IMR-90 (cell line): ENCODE measurements around the gene FAM20C. TPM values are rescaled to one million over a fixed set of nuclear protein-coding genes. Genes with fewer than 3 reads are reported as not detected.

Experiments
- ATAC-seq: fragments of 200-7000 bp; cut with Tn5 transposase; 2 replicates; pipeline ENCODE4 v1.9.1; 2020; ENCODE audit warnings: low read depth, mild to moderate bottlenecking, moderate library complexity
- BruUV-seq: library from RNA; stranded (reverse); fragments of 400-500 nt; replicated peaks from 2 replicates; lab custom pipeline; 2021; lab: Mats Ljungman, UMichigan
- CTCF ChIA-PET: fragments of 300-600 bp; formaldehyde crosslinking; extraction: SDS; loops from one replicate; lab custom pipeline; 2021; ENCODE audit warnings: antibody characterized with exemption; lab: Yijun Ruan, JAX
- POLR2A ChIA-PET: fragments of 300-600 bp; sonication (Branson Sonifier 250); formaldehyde crosslinking; loops from one replicate; lab custom pipeline; 2022; ENCODE audit warnings: antibody characterized with exemption; ENCODE audit not compliant: unreplicated experiment; lab: Charles Lee
- DNase-seq: peaks from one replicate; pipeline ENCODE4 v3.0.0; 2013
- H2AFZ ChIP-seq: replicated peaks from 2 replicates; pipeline ENCODE3; 2013; ENCODE audit warnings: low read length, mild to moderate bottlenecking; ENCODE audit not compliant: poor library complexity
- H2AK5ac ChIP-seq: 2 replicates; pipeline ENCODE4 v1.6.1; 2013; ENCODE audit warnings: low read depth, low read length, inconsistent platforms
- H2AK9ac ChIP-seq: replicated peaks from 2 replicates; pipeline ENCODE3; 2013; ENCODE audit warnings: mild to moderate bottlenecking, low read depth, low read length, moderate library complexity; ENCODE audit not compliant: poor library complexity
- H2BK120ac ChIP-seq: 2 replicates; pipeline ENCODE4 v1.6.1; 2013; ENCODE audit warnings: low read depth, low read length, inconsistent platforms
- H2BK15ac ChIP-seq: 3 replicates; pipeline ENCODE4 v1.6.1; 2013; ENCODE audit warnings: low read depth, low read length, inconsistent platforms
- H2BK20ac ChIP-seq: 2 replicates; pipeline ENCODE4 v1.6.1; 2013; ENCODE audit warnings: low read depth, mild to moderate bottlenecking, inconsistent platforms, low read length, moderate library complexity
- H2BK5ac ChIP-seq: 2 replicates; pipeline ENCODE4 v1.6.1; 2013; ENCODE audit warnings: mild to moderate bottlenecking, low read depth, low read length, inconsistent platforms; ENCODE audit not compliant: poor library complexity, severe bottlenecking
- H3K14ac ChIP-seq: replicated peaks from 2 replicates; pipeline ENCODE4 v1.6.1; 2013; ENCODE audit warnings: low read depth, low read length, inconsistent platforms
- H3K18ac ChIP-seq: 2 replicates; pipeline ENCODE4 v1.6.1; 2013; ENCODE audit warnings: low read depth, low read length, control low read depth
- H3K23ac ChIP-seq: 2 replicates; pipeline ENCODE4 v1.6.1; 2013; ENCODE audit warnings: low read depth, low read length, inconsistent platforms
- H3K27ac ChIP-seq: 2 replicates; pipeline ENCODE4 v1.5.1; 2013; ENCODE audit warnings: mild to moderate bottlenecking, control low read depth, low read length; ENCODE audit not compliant: insufficient read depth
- H3K27me3 ChIP-seq: 2 replicates; pipeline ENCODE4 v1.6.1; 2013; ENCODE audit warnings: low read length; ENCODE audit not compliant: control insufficient read depth, insufficient read depth
- H3K36me3 ChIP-seq: 2 replicates; pipeline ENCODE4 v1.6.1; 2013; ENCODE audit warnings: low read length, mixed read lengths; ENCODE audit not compliant: control insufficient read depth, insufficient read depth
- H3K4ac ChIP-seq: 2 replicates; pipeline ENCODE4 v1.6.1; 2013; ENCODE audit warnings: low read depth, low read length, inconsistent platforms
- H3K4me1 ChIP-seq: 2 replicates; pipeline ENCODE4 v1.6.1; 2013; ENCODE audit warnings: low read length, mixed read lengths; ENCODE audit not compliant: control insufficient read depth, insufficient read depth
- H3K4me2 ChIP-seq: 2 replicates; pipeline ENCODE4 v1.6.1; 2013; ENCODE audit warnings: low read depth, mild to moderate bottlenecking, control low read depth, low read length, moderate library complexity
- H3K4me3 ChIP-seq: 2 replicates; pipeline ENCODE4 v1.5.1; 2013; ENCODE audit warnings: low read depth, mild to moderate bottlenecking, control low read depth, low read length, moderate library complexity; ENCODE audit not compliant: insufficient read depth
- H3K56ac ChIP-seq: 2 replicates; pipeline ENCODE4 v1.6.1; 2013; ENCODE audit warnings: low read length, inconsistent platforms; ENCODE audit not compliant: insufficient read depth; ENCODE audit errors: extremely low read depth
- H3K79me1 ChIP-seq, 2 experiments: 2 replicates each; pipeline ENCODE4 v1.6.1; 2013; ENCODE audit warnings: low read length in 2 of 2, inconsistent platforms in 1 of 2, low read depth in 1 of 2
- H3K9ac ChIP-seq: 2 replicates; pipeline ENCODE4 v1.6.1; 2013; ENCODE audit warnings: low read depth, low read length, control low read depth
- H3K9me1 ChIP-seq: 2 replicates; pipeline ENCODE4 v1.6.1; 2013; ENCODE audit warnings: low read length, inconsistent platforms; ENCODE audit not compliant: insufficient read depth
- H3K9me3 ChIP-seq: 2 replicates; pipeline ENCODE4 v1.6.1; 2013; ENCODE audit warnings: low read length; ENCODE audit not compliant: control insufficient read depth, insufficient read depth
- H4K20me1 ChIP-seq: 2 replicates; pipeline ENCODE4 v1.6.1; 2013; ENCODE audit warnings: low read length, inconsistent platforms; ENCODE audit not compliant: insufficient read depth
- H4K5ac ChIP-seq: 2 replicates; pipeline ENCODE4 v1.6.1; 2013; ENCODE audit warnings: mild to moderate bottlenecking, low read depth, low read length, control low read depth
- H4K8ac ChIP-seq, 2 experiments: 2 replicates each; pipeline ENCODE4 v1.6.1; 2013; ENCODE audit warnings: low read depth in 2 of 2, low read length in 2 of 2, control low read depth in 1 of 2, inconsistent platforms in 1 of 2
- H4K91ac ChIP-seq: 2 replicates; pipeline ENCODE4 v1.6.1; 2013; ENCODE audit warnings: low read depth, low read length, inconsistent platforms; ENCODE audit not compliant: insufficient read depth
- CEBPB ChIP-seq: IDR thresholded peaks from 2 replicates; pipeline ENCODE4 v1.6.1; 2012; ENCODE audit warnings: low read depth, low read length, improper control_type of control experiment
- CHD1 ChIP-seq: IDR thresholded peaks from 2 replicates; pipeline ENCODE4 v1.6.1; 2012; ENCODE audit warnings: low read depth, low read length, improper control_type of control experiment
- CTCF ChIP-seq: conservative IDR thresholded peaks from 2 replicates; pipeline ENCODE4 v1.5.1; 2012; ENCODE audit warnings: mild to moderate bottlenecking, low read depth, low read length, improper control_type of control experiment
- FOS ChIP-seq: fragments of 150-350 bp; IDR thresholded peaks from 2 replicates; pipeline ENCODE4 v1.6.1; 2016; ENCODE audit warnings: low read depth, low read length
- MAFK ChIP-seq: IDR thresholded peaks from 2 replicates; pipeline ENCODE4 v1.6.1; 2012; ENCODE audit warnings: low read depth, low read length, improper control_type of control experiment
- MAZ ChIP-seq: IDR thresholded peaks from 2 replicates; pipeline ENCODE4 v1.6.1; 2012; ENCODE audit warnings: low read depth, mild to moderate bottlenecking, low read length, improper control_type of control experiment, moderate library complexity, borderline replicate concordance
- MXI1 ChIP-seq: IDR thresholded peaks from 2 replicates; pipeline ENCODE4 v1.6.1; 2012; ENCODE audit warnings: low read depth, mild to moderate bottlenecking, low read length, moderate library complexity, borderline replicate concordance
- NFE2L2 ChIP-seq: fragments of 150-350 bp; IDR thresholded peaks from 2 replicates; pipeline ENCODE4 v1.6.1; 2016; ENCODE audit warnings: low read depth, mild to moderate bottlenecking, low read length
- POLR2A ChIP-seq: IDR thresholded peaks from 2 replicates; pipeline ENCODE4 v1.6.1; 2012; ENCODE audit warnings: mild to moderate bottlenecking, low read depth, low read length
- RAD21 ChIP-seq: IDR thresholded peaks from 2 replicates; pipeline ENCODE4 v1.6.1; 2012; ENCODE audit warnings: low read length, improper control_type of control experiment
- RCOR1 ChIP-seq: IDR thresholded peaks from 2 replicates; pipeline ENCODE4 v1.6.1; 2012; ENCODE audit warnings: mild to moderate bottlenecking, low read length, improper control_type of control experiment; ENCODE audit not compliant: insufficient replicate concordance
- RFX5 ChIP-seq: IDR thresholded peaks from 2 replicates; pipeline ENCODE4 v1.8.0; 2012; ENCODE audit warnings: low read depth, mild to moderate bottlenecking, low read length, moderate library complexity
- SMC3 ChIP-seq: fragments of 150-350 bp; IDR thresholded peaks from 2 replicates; pipeline ENCODE4 v1.6.1; 2016; ENCODE audit warnings: low read depth, mild to moderate bottlenecking, antibody characterized with exemption, low read length, moderate library complexity
- USF2 ChIP-seq: fragments of 150-350 bp; IDR thresholded peaks from 2 replicates; pipeline ENCODE4 v1.6.1; 2017; ENCODE audit warnings: mild to moderate bottlenecking, antibody characterized with exemption, low read length, low read depth
- WGBS, 2 experiments: methylation state at CpG; one replicate each; pipeline versions ENCODE4 v1.1.5 to v1.1.7; 2013; ENCODE audit warnings: missing lambda C conversion rate in 2 of 2; ENCODE audit not compliant: insufficient read length in 1 of 2; ENCODE audit errors: extremely low coverage in 2 of 2; 5-methylcytosine and 5-hydroxymethylcytosine counted together
- dilution Hi-C: fragments of 300-500 bp; cut with HindIII; formaldehyde crosslinking; loops from one replicate; pipeline ENCODE4 v1.14.3; 2018; ENCODE audit warnings: low sequenced_read_pairs; ENCODE audit not compliant: unreplicated experiment
- in situ Hi-C: fragments of 300-500 bp; cut with MboI; formaldehyde crosslinking; loops from 3 replicates; pipeline ENCODE4 v1.14.3; 2019; ENCODE audit warnings: low sequenced_read_pairs, inconsistent platforms, mixed read lengths
- intact Hi-C: fragments of 100-400 bp; cut with micrococcal nuclease; formaldehyde crosslinking; loops from 2 replicates; pipeline ENCODE4 v1.10.0; 2022
- polyA plus RNA-seq, 3 experiments: library from polyadenylated mRNA; depleted of rRNA; stranded (reverse); fragments of >200 nt; gene quantifications; 2 replicates each; pipeline ENCODE4 v1.2.3, GENCODE V29; 2012; ENCODE audit warnings: low replicate concordance in 1 of 3
- total RNA-seq: library from RNA; depleted of rRNA; stranded (reverse); fragments of >200 nt; gene quantifications from 2 replicates; pipeline ENCODE4 v1.2.3, GENCODE V29; 2012
- TF ChIP-seq, protein P1 (sequence below): fragments of 150-350 bp; IDR thresholded peaks from 2 replicates; pipeline ENCODE4 v1.6.1; 2016; ENCODE audit warnings: low read depth, mild to moderate bottlenecking, low read length, moderate library complexity, borderline replicate concordance

The FAM20C gene
- total and polyA plus RNA-seq, 2 of the 4 experiments (the other 2 are of a cell fraction): 7.7 to 36.6 TPM

DNA sequence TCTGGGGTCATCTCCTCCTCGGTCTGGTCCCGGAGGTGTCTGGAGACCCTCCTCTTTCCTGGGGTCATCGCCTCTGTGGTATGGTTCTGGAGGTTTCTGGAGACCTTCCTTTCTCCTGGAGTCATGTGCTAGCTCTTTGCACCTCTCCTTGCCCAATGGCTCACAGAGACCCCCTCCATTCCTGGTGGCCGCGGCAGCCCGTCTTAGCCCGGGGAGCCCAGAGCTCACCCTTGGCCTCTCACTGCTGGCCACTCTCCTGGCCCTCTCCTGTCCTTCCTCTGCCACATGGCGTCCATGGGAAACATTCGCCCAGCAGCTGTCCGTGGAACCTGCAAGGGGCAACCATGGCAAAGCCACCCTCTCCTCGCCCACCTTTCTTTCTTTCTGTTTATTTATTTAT lies 77.3 kb downstream of the FAM20C start:
- H2BK120ac ChIP-seq: no peak overlapping the region
- no peak overlapping the region for H3K56ac ChIP-seq
- H3K23ac ChIP-seq: no peak overlapping the region
- no peak overlapping the region for H2BK15ac ChIP-seq
- no peak overlapping the region for H4K91ac ChIP-seq
- no peak overlapping the region for H4K5ac ChIP-seq
- no peak overlapping the region for H3K4me3 ChIP-seq
- no peak overlapping the region for H3K18ac ChIP-seq
- no peak overlapping the region for H3K4me2 ChIP-seq
- no peak overlapping the region for H4K8ac ChIP-seq
- DNase-seq (no peak), ATAC-seq (no peak)
- no peak overlapping the region for H3K27ac ChIP-seq
- H3K4ac ChIP-seq: no peak overlapping the region
- in situ Hi-C loops: no loop called here
- TF ChIP-seq RFX5 (no peak), POLR2A (no peak), CEBPB (no peak), SMC3 (no peak), RAD21 (no peak), MAFK (no peak), MAZ (no peak), RCOR1 (no peak), CHD1 (no peak), USF2 (no peak), CTCF (no peak), NFE2L2 (no peak), MXI1 (no peak), FOS (no peak)
- TF ChIP-seq, protein P1, sequence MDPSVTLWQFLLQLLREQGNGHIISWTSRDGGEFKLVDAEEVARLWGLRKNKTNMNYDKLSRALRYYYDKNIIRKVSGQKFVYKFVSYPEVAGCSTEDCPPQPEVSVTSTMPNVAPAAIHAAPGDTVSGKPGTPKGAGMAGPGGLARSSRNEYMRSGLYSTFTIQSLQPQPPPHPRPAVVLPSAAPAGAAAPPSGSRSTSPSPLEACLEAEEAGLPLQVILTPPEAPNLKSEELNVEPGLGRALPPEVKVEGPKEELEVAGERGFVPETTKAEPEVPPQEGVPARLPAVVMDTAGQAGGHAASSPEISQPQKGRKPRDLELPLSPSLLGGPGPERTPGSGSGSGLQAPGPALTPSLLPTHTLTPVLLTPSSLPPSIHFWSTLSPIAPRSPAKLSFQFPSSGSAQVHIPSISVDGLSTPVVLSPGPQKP: no peak
- ChIA-PET POLR2A (no interaction called here), CTCF (no interaction called here)
- WGBS, 2 experiments: 65% methylated on average over 4 of the region's 11 CpGs; no CpG with 5 or more reads in 1 of the 2 experiments
- H2BK5ac ChIP-seq: no peak overlapping the region
- no TSS peak for BruUV-seq
- H2AK9ac ChIP-seq: no peak overlapping the region
- dilution Hi-C loops: no loop called here
- H2AFZ ChIP-seq: no peak overlapping the region
- H3K4me1 ChIP-seq: no peaks in the 10 kb centered on the region
- H3K14ac ChIP-seq: no peak overlapping the region
- H3K79me1 ChIP-seq: no peaks in the 10 kb centered on the region
- H3K9me1 ChIP-seq: no peaks in the 10 kb centered on the region
- no peak overlapping the region for H2AK5ac ChIP-seq
- intact Hi-C loops: no loop called here
- peaks cover 3% of the 10 kb centered on the region for H3K27me3 ChIP-seq
- peaks cover 13% of the 10 kb centered on the region for H3K9me3 ChIP-seq
- no peaks in the 10 kb centered on the region for H3K36me3 ChIP-seq
- H3K9ac ChIP-seq: no peak overlapping the region
- H2BK20ac ChIP-seq: no peak overlapping the region
- peaks cover 7% of the 10 kb centered on the region for H4K20me1 ChIP-seq
